ENCODE results near the gene PRG3. TPM values are rescaled to one million over a fixed set of nuclear protein-coding genes. Genes with fewer than 3 reads are reported as not detected.
A peak's percentile ranks its signal among the peaks of the same experiment; 100 is the strongest.

Gene PRG3
- total RNA-seq, 1 donor from 2014 or later, result 5.5 TPM

DNA sequence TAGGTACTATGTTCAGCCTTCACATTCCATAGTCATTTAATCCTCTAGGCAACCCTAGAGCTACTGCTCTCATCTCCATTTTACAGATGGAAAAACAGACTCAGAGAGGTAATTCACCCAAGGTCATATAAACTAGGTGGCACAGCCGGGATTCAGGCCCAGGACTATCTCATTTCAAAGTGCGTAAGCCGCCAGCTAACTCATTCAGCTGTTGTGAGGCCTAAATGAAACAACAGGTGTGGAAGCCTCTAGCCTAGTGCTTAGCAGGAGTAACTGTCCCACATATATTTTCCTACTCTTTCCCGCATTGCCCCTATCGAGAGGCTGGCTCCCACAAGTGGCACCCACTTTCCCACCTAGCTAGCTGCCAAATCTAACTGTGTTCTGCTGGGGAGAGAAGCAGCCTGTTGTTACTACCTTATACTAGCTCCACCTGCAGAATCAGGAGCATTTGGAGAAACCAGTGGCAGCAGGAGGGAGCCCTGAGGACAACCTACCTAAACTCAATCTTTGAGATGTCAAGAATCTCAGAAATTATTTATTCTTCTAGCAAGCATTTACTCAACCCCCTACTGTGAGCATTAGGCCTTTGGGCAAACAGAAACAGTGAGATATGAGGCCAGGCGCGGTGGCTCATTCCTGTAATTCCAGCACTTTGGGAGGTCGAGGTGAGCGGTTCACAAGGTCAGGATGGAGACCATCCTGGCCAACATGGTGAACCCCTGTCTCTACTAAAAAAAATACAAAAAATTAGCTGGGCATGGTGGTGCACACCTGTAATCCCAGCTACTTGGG, 20.9 kb downstream of the PRG3 start:
- DNase-seq (ENCODE audit: low spot score), result no peak

GRCh38 chr11:57359396-57359795, 21.6 kb downstream of the PRG3 start:
- no peak for DNase-seq (ENCODE audit: low spot score)

DNA sequence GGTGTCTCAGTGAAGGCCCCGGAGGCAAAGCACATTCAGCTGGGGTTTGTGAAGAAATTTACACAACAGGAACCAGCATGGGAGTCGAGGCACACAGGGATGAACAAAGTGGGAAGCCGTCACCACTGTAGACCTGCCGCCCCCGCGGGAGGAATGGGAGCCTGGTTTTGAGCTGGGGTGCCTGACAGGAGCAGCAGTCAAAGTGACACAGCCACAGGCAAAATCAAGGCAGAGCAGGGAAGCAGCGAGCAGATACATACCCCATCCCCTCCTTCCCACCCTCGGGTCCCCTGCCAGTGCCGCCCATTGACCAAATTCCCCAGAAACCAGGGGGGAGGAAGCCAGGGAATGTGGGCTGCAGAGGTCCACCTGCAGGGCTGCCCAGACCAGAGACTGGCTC, 22.0 kb downstream of the PRG3 start:
- DNase-seq (ENCODE audit: low spot score), result no peak

- DNase-seq (ENCODE audit: low spot score), result peak; percentile 14
These were observed 22.4 kb downstream of the PRG3 start for GRCh38 chr11:57358543-57358961.

DNA sequence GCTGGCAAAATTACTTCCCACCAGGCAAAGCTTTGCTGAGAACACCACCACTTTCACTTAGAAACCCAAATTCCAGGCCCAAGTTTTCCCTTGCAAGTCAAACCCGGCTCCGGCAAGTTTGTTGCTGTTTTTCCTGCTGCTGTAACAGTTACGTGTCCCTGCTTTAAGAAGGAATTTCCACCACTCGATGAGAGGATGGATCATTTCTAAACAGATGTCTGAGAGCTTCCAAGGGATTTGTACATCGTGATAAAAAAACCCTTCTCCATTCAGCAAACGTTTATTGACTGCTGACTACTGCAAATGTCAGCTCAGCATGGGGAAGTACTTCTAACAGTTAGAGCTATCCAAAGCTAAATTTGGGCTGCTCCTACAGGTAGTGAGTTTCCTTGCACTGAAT, 23.1 kb downstream of the PRG3 start:
- peak; percentile 92 for DNase-seq (ENCODE audit: low spot score)

DNA sequence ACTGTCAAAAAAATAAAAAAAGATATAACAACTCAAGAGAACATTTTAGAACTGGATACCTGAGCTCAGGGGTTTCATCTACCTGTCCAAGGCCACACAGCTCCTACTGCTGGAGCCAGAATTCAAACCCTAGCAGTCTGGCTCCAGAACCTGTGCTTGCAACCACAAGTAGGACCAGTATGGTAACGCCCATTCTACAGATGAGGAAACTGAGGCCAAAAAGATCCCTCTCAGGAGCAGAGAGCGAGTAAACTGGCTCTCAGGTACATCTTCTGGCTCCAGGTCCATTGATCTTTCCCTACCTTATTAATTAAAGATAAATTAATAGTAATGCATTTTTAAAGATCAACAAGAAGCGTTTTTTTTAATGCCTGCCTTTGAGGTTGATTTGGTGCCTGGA, 23.6 kb downstream of the PRG3 start:
- no peak for DNase-seq (ENCODE audit: low spot score)

GRCh38 chr11:57356268-57356667, 24.7 kb downstream of the PRG3 start:
- DNase-seq (ENCODE audit: low spot score), result no peak

- DNase-seq (ENCODE audit: low spot score), result no peak
These were observed 26.3 kb downstream of the PRG3 start for GRCh38 chr11:57354699-57355098.

GRCh38 chr11:57353852-57354251, 27.1 kb downstream of the PRG3 start:
- no peak for DNase-seq (ENCODE audit: low spot score)

DNA sequence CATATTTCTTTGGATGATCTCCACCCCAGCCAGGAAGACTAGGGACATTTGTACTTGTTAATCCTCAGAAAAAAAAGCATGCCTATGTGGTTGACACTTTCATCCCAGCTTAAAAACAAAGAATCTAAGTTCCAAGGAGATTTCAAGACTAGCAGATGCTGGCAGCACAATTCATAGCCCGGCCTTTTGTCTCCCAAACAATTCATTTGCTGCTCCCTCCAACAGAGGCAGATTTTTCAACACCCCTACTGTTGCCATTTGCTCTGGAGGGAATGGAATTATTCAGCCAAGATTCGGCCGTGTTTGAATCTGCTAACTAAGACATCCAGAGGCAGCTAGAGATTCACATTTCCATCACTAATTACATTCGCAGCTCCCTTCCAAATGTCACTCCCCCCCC, 27.5 kb downstream of the PRG3 start:
- DNase-seq (ENCODE audit: low spot score), result no peak

DNA sequence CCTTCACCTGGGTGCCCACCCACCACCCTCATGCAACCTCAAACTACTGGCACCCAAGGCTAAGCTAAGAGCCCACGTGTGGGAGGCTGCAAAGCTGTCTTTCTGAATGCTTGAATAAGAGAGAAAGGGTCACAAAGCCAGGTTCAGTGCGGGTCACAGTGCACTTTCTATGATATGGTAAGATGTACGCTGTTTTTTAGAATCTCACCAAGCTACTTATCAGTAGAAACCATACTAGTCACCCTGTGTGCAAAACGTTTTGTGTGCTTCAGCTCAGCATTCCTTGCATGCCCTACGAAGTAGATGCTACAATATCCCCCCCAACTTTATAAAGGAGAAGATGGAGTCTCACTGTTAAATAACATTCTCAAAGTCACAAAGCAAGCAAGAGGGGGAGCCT, 27.9 kb downstream of the PRG3 start:
- no peak for DNase-seq (ENCODE audit: low spot score)

GRCh38 chr11:57349491-57350274, 31.3 kb downstream of the PRG3 start:
- DNase-seq (ENCODE audit: low spot score), result peak; percentile 40

DNA sequence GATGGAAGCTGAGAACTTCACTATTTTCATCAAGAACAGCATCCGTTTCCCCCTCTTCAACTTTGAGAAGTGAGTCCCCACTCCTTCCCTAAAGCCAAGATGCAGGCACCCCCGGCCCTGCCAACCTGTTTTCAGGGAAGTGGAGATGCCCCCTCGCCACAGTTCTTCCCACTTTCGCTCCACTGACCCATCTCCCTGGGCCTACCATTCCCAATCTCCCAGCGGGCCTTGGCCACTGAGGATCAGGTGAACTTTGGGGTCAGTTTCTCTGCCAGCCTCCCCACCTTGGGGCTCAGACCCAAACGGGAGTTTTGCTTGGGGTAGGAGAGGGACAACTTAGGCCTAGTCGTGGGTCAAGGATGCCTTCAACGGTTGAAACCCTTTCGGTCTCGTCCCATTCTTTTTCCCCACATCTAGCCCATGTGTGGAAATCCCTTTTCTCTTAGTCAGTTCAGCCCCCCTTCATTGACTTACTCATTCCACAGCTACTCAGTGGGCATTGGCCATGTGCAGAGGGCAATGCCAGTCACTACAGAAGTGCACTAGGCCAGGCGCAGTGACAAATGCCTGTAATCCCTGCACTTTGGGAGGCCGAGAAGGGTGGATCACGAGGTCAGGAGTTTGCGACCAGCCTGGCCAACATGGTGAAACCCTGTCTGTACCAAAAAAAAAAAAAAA, 32.2 kb downstream of the PRG3 start:
- no peak for DNase-seq (ENCODE audit: low spot score)

DNA sequence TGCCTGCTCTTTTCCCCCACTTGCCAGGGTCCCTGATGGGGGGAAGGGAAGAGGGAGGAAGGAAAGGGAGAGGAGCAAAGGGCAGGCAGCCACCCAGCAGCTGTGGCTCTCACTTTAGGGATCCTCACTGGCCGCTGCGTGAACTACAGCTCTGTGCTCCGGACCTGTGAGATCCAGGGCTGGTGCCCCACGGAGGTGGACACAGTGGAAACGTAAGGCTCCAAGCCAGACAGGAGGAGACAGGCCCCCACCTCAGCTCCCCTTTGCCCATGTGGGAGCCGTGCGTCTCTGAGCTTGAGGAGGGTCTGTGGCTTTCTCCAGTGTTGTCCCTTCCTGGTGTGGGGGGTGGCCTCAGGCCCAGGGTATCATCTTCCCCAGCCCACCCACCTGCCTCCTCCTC, 32.9 kb downstream of the PRG3 start:
- no peak for DNase-seq (ENCODE audit: low spot score)

DNA sequence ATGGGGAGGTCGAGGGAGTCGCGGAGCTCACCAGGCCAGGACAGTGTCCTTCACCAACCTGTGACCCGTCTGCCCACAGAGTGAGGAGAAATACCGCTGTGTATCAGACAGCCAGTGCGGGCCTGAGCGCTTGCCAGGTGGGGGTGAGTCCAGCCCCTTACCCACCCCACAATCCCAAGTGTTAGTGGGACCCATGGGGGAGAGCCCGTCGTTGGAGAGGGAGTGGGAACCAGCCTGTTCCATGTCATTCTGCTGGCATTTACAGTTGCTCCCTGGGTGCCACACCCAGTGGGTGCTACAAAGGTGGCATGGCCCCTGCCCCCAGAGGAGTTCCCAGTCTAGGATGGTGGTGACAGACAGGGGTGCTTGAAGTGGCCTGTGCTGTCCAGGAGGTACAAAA, 33.6 kb downstream of the PRG3 start:
- DNase-seq (ENCODE audit: low spot score), result no peak

DNA sequence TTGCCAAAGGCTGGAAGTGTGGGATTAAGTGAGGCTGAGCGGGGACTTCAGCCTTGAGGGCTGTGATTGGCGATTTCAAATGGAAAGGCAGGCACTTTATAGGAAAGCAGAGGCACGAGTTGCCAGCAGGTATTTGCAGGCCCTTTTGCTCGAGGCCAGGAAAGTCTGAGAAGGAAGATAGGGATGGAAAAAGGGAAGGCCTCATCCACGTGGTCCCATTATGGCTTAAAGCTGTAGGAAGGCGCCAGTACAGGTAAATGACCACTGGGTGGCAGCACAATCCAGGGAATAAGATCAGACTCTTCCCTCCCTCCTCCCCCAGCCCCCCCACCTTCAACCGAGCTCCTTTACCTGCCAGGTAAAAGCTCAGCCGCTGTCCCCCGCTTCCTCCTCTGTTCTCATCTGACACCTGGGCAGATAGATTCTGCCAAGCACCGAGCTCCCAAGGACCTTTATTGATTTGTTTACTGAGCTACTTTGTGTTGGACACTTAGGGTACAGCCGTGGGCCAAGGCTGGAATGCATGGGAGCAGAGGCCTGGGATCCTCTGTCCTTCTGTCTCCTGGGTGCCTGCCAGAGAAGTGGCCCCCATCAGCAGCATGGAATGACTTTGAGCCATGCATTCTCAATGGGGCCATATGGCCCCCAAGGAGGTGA, 35.3 kb downstream of the PRG3 start:
- peak; percentile 76 for DNase-seq (ENCODE audit: low spot score)

- DNase-seq (ENCODE audit: low spot score), result no peak
These were observed 36.1 kb downstream of the PRG3 start for GRCh38 chr11:57344826-57345225.

DNA sequence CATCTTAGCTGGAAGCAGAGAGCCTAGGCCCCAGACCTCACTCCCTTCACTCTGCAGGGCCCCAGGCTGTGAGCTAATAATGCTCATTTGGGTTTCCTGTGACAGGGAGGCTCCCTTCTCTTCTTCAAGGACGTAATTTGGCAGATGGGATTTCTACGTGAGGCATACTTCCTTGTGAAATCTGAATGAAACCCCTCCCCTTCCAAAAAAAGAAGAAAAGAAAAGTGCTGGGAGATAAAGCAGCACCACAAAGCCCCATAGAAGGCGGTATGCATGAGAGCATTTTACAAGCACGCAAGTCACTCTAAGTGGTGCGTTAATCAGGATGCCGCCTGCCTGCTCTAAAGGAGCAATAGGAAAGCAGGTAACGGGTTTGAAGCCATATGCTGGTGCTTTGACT, 37.1 kb downstream of the PRG3 start:
- peak; percentile 76 for DNase-seq (ENCODE audit: low spot score)

GRCh38 chr11:57342702-57343101, 38.2 kb downstream of the PRG3 start:
- no peak for DNase-seq (ENCODE audit: low spot score)

- no peak for DNase-seq (ENCODE audit: low spot score)
These were observed 39.6 kb downstream of the PRG3 start for GRCh38 chr11:57341250-57341808.

GRCh38 chr11:57340039-57340615, 40.8 kb downstream of the PRG3 start:
- no peak for DNase-seq (ENCODE audit: low spot score)

Data from umbilical cord (tissue), 2 donors.